GM18507 (cell line): ENCODE results near the gene PUS1.
"Not testable (repeated sequence)": the region's sequence is repeated elsewhere in the genome, so short reads cannot be mapped to it uniquely, and the experiment has no call there.

Source experiments
- DNase-seq: peaks from one replicate; pipeline ENCODE4 v3.0.0; 2011; ENCODE audit warnings: low read depth; ENCODE audit not compliant: insufficient read length; ENCODE audit errors: extremely low spot score
- FAIRE-seq: peaks from 2 replicates; lab custom pipeline; 2011; peaks lifted over from hg19 to GRCh38; lab: Jason Lieb, UNC

The PUS1 gene

GRCh38 chr12:131928080-131928710, 881 bp upstream of the PUS1 start:
- DNase-seq (no peak), FAIRE-seq (no peak)

GRCh38 chr12:131929581-131930456, 743 bp downstream of the PUS1 start:
- DNase-seq (no peak), FAIRE-seq (no peak)

- FAIRE-seq (no peak), DNase-seq (no peak)
Measured at GRCh38 chr12:131930510-131930909, 1.4 kb downstream of the PUS1 start.

GRCh38 chr12:131933387-131933786, 4.3 kb downstream of the PUS1 start:
- no peak for DNase-seq
- no peak for FAIRE-seq

GRCh38 chr12:131934535-131934934, 5.5 kb downstream of the PUS1 start:
- FAIRE-seq (no peak), DNase-seq (no peak)

- FAIRE-seq (no peak), DNase-seq (no peak)
Measured at GRCh38 chr12:131938082-131938481, 9.0 kb downstream of the PUS1 start.

GRCh38 chr12:131939007-131939406, 9.9 kb downstream of the PUS1 start:
- FAIRE-seq (no peak), DNase-seq (no peak)

- no peak for DNase-seq
Measured at GRCh38 chr12:131940141-131940547, 11.1 kb downstream of the PUS1 start.

GRCh38 chr12:131941116-131941986, 12.3 kb downstream of the PUS1 start:
- no peak for FAIRE-seq
- no peak for DNase-seq

More at GRCh38 chr12:131940141-131940547, 11.1 kb downstream of the PUS1 start:
- no peak for FAIRE-seq

- DNase-seq, result no peak
- FAIRE-seq, result no peak
Measured at GRCh38 chr12:131941987-131942341, 12.9 kb downstream of the PUS1 start.

GRCh38 chr12:131942671-131943070, 13.6 kb downstream of the PUS1 start:
- DNase-seq (no peak), FAIRE-seq (no peak)

- DNase-seq (no peak), FAIRE-seq (no peak)
Measured at GRCh38 chr12:131943389-131943788, 14.3 kb downstream of the PUS1 start.

- FAIRE-seq (no peak), DNase-seq (no peak)
Measured at GRCh38 chr12:131943876-131944275, 14.8 kb downstream of the PUS1 start.

- DNase-seq (no peak), FAIRE-seq (no peak)
Measured at GRCh38 chr12:131944601-131945251, 15.7 kb downstream of the PUS1 start.

GRCh38 chr12:131946757-131947156, 17.7 kb downstream of the PUS1 start:
- DNase-seq (no peak), FAIRE-seq (no peak)

GRCh38 chr12:131947482-131948027, 18.5 kb downstream of the PUS1 start:
- FAIRE-seq, result no peak
- DNase-seq, result no peak

- DNase-seq (no peak), FAIRE-seq (no peak)
Measured at GRCh38 chr12:131948166-131948712, 19.2 kb downstream of the PUS1 start.

- DNase-seq, result not testable (repeated sequence)
- FAIRE-seq, result peak; percentile 49
Measured at GRCh38 chr12:131948713-131949430, 19.8 kb downstream of the PUS1 start.
